Hypothalamus (tissue), 51 donors: ENCODE data around the gene PNLIPRP2.
A peak's percentile ranks its signal among the peaks of the same experiment; 100 is the strongest.

Experiments used
- DNase-seq, 51 donors: peaks; one replicate each; lab custom pipeline; 2025; lab: John Stamatoyannopoulos, UW

The PNLIPRP2 gene

GRCh38 chr10:116676633-116677032, 55.9 kb downstream of the PNLIPRP2 start:
- DNase-seq: no peak

DNA sequence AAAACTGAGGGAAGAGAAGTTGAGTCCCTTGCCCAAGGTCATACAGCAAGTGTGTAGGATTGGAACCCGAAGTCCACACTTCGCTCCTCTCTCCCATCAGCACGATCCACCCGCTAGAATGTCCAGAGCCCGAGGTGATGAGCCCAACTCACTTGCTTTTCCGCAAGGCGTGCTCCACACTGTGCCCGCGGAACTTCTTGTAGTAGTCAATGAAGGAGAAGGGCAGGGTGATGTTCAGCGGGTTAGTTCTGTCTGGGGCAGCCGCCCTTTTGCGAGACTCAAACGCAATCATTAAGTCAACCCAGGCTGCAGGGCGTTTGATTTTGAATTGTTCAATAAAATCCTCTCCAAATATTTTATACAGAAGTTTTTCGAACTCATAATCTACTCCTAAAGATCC, 58.6 kb downstream of the PNLIPRP2 start:
- no peak for DNase-seq

DNA sequence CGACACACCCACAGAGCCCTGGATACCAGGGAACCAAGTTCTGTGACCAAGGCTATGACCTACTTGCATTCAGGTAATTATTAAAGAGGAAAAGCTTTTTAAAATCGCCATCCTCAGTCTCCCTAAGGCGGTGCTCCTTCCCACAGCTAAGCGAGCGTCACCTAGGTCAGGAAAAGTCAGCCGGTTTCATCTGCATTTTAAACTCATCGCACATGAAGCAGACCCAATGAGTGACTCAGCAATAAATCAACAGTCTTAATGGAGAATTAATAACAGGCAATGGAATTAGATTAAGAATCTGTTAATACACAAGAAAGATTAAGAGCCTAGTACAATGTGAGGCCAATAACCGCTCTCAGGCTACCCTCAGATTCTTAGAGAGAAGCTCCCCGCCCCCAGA, 62.4 kb downstream of the PNLIPRP2 start:
- no peak for DNase-seq

DNA sequence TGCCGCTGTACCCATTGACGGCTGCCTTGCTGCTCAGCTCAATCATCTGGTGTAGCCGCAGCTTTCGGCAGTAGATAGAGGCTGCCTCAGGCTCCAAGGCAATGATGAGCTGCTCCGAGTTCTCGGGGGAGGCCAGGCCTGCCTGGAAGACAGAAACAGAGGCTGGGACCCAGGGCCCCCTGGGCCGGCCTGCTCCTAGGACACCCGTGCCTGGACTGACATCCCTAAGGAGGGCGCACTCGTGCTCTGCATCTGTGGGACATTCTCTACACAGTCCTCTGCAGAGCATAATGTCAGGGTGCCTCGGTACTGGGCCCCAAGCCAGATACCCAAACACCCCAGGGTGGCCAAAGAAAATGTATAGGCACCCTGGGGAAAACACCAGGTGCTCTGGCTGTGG, 63.1 kb downstream of the PNLIPRP2 start:
- no peak for DNase-seq

DNA sequence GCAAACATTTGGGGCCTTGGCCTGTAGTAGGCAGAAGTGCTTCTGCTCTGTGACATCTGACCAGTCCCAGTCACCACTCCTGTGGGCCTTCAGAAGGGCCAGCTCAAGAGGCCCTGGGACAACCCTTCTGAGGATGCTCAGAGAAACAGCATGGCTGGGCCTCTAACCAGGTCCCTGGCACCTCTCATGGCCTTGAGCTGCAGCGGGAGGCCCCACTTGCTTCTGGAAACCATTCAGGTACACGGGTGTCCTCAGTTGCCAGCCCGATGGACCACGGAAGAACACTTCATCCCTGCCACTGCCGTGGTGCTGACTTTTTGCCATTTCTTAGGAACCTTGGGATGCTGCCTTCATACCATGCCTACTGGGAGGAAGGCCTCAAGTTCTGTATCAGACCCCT, 64.0 kb downstream of the PNLIPRP2 start:
- DNase-seq: no peak

DNA sequence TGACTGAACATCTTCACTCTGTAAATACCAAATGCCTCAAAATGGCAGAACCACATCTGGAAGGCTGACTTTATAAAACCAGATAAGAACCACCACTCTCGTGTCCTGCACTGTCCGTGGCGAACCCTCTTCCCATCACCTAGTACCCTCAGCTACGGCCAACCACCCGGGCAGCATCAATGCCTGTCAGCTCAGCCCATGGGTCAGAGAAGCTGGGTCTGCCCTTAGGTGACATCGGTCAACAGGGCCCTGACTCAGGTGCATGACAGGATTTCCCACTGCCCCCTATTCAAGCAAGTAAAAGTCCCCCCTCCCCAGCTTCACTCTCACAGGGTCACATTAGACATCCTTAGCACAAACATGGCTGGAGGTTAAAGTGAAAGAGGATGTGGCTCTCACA, 65.1 kb downstream of the PNLIPRP2 start:
- no peak for DNase-seq

DNA sequence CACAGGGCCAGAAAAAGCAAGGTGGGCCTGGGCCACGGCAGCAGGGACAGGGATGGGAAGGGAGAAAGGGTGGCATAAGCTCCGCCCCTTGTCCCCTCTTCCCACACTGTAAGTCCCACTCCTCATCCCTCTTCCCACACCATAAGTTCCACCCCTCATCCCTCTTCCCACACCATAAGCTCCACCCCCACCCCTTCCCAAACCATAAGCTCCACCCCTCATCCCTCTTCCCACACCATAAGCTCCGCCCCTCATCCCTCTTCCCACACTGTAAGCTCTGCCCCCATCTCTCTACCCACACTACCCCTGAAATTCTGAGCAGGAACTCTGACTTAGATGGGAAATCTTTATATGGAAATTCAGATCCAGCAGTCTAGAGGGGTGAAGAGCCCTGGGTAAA, 65.9 kb downstream of the PNLIPRP2 start:
- DNase-seq: no peak

DNA sequence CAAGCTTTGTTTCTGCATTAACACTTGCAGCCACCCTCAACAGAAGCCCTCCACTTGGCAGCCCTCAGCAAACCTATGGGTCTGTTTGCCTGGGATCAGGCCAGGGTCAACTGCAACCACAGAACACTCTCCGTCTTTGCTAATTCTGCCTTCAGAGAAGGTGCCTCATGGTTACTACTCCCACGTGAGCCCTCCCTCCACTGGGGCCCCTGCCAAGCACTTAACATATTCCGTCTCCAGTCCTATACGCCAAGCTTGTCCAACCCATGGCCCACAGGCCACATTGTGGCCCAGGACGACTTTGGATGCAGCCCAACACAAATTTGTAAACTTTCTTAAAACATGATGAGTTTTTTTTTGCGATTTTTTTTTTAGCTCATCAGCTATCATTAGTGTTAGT, 66.9 kb downstream of the PNLIPRP2 start:
- no peak for DNase-seq

DNA sequence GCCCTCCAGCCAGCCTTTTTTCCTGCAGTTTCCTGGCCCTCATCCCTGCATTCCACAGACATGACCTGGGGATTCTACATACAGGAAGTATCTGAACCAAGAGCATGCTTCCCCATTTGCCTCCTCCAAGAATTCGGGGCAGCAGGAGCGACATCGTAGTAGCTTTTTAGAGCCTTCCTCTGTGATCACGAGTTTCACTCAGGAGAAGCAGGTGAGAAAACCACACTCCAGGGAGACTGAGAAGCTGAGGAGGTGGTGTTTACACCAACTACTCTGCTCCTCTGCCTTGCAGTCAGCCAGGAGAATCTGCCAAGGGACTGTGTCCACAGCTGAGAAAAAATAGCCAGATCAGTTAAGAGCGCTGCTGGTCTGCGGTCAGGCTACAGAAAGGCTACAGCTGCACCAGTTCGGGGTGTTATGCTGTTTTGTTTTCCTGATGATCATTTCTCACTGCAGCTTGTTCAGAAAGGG, 67.5 kb downstream of the PNLIPRP2 start:
- DNase-seq: peak in 1 of 51 donors; percentile 65

- DNase-seq: no peak
Observed at GRCh38 chr10:116688741-116689495, 68.2 kb downstream of the PNLIPRP2 start.

DNA sequence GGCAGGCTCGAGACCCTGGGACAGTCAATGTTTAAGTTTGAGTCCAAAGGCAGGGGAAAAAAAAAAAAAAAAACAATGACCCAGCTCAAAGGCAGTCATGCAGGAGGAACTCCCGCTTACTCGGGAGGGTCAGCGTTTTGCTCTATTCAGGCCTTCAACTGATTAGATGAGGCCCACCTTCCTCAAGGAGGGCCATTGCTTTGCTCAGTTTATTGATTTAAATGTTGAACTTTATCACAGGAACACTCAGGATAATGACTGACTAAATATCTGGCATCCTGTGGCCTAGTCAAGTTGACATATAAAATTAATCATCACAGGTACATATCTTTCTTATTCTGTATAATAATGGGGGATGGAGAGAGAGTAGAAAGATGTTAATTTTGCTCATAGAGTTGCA, 69.0 kb downstream of the PNLIPRP2 start:
- DNase-seq: no peak

DNA sequence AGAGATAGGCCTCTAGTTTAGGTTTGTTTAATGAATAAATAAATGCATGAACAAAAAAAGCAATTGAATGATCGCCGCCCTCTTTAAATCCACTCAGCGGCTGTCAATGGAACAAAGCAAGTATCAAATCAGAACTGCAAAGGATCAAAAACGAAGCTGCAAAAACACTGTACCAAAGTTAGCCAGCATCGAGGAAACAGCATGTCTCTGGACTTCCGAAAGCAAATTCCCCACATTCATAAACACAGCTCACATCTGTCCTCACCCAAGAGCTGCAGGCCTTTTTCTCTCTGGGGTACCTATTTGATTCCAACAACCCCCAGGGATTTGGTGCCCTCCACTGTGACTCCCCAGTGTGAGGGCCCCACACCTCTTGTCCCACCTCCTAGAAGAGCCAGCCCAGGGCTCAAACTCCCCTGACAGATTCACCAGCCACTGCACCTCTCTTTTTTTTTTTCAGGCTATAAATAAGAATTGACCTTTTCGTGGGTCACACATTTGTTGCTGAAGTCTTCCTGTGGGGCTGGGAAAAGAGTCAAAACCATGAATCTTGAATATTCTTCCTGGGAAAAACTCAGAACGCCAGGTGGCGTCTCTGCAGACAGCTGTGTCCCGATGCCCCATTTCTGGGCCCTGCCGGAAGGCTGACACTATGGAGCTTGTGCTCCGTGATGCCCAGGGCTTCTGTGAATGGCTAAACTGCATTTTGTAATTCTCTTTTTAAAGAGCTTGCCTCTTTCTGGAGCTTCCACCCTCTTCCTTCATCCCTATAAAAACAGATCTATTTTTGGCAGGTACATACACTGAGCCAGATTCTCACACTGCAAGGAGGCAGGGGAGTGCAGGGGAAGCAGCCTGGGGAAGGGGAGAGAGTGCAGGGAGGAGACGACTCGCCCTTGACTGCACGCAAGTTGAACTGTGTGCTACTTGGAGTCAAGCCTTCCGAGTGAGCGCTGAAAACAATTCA, 69.9 kb downstream of the PNLIPRP2 start:
- peak in 24 of 51 donors; percentile 7 to 55 (median 38) for DNase-seq

GRCh38 chr10:116691635-116692034, 70.9 kb downstream of the PNLIPRP2 start:
- DNase-seq: peak in 10 of 51 donors; percentile 6 to 31 (median 15)

DNA sequence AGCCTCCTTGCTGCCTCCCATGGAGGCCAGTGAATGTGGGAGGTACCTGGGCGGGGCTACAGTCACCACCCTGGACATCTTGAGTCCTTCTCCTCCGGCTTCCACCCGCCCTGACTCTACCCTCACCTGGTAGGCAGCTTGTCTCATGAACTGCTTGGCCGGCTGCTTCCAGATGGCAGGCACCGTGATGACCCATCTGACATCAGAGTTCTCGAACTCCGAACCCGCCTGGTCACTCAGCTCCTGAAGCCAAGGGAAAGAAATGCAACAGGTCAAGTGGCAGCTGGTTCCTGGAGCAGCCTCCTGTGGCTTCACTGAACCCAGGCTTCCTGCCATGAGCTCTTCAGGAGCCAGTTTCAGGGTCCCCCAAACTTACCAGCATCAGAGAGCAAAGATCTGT, 71.5 kb downstream of the PNLIPRP2 start:
- no peak for DNase-seq

- DNase-seq: no peak
Observed at GRCh38 chr10:116694243-116694926, 73.6 kb downstream of the PNLIPRP2 start.
